ENCODE results near the gene DVL3.

The DVL3 gene

DNA sequence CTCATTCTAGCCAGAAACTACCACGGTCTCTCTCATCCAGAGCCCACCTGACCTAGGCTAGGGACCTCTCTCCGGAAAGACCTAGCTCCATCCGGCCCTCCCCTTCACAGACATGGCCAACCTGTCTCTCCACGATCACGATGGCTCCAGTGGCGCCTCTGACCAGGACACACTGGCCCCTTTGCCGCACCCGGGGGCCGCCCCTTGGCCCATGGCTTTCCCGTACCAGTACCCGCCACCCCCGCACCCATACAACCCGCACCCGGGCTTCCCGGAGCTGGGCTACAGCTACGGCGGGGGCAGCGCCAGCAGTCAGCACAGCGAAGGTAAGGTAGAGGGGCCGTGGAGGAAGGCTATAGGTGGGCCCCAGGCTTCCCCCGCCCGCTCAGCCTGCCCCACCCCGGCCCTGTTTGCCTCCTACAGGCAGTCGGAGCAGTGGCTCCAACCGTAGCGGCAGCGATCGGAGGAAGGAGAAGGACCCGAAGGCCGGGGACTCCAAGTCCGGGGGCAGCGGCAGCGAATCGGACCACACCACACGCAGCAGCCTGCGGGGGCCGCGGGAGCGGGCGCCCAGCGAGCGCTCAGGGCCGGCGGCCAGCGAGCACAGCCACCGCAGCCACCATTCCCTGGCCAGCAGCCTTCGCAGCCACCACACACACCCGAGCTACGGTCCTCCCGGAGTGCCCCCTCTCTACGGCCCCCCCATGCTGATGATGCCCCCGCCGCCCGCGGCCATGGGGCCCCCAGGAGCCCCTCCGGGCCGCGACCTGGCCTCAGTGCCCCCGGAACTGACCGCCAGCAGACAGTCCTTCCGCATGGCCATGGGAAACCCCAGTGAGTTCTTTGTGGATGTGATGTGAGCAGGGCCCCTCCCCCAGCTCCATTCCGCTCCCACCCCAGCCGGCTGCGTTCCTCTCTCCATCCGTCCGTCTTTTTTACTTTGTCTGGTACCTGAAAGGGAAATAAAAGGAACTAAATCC is 15.0 kb downstream of the DVL3 start:
- H3K4me1 ChIP-seq (ENCODE audit: low read length) = peaks cover 4% of the 10 kb centered on the region; the same call in 1 of the 2 replicates
- no peaks in the 10 kb centered on the region for H3K36me3 ChIP-seq (replicated peaks; ENCODE audit: insufficient read depth, low read length)
- peaks cover 5% of the 10 kb centered on the region for H3K79me2 ChIP-seq (ENCODE audit: low read length)
- H3K27ac ChIP-seq (ENCODE audit: low read length) = no peak overlapping the region
- H4K20me1 ChIP-seq (ENCODE audit: insufficient read depth, low read length) = no peaks in the 10 kb centered on the region
- H3K9ac ChIP-seq (ENCODE audit: low read length) = no peak overlapping the region
- TF ChIP-seq EZH2 (optimal IDR thresholded peaks at IDR 0.05; ENCODE audit: low read depth, low read length) = no peak
- no peak for TF ChIP-seq EZH2phosphoT487 (IDR thresholded peaks at IDR 0.05; ENCODE audit: low read length)
- TF ChIP-seq, protein P1, sequence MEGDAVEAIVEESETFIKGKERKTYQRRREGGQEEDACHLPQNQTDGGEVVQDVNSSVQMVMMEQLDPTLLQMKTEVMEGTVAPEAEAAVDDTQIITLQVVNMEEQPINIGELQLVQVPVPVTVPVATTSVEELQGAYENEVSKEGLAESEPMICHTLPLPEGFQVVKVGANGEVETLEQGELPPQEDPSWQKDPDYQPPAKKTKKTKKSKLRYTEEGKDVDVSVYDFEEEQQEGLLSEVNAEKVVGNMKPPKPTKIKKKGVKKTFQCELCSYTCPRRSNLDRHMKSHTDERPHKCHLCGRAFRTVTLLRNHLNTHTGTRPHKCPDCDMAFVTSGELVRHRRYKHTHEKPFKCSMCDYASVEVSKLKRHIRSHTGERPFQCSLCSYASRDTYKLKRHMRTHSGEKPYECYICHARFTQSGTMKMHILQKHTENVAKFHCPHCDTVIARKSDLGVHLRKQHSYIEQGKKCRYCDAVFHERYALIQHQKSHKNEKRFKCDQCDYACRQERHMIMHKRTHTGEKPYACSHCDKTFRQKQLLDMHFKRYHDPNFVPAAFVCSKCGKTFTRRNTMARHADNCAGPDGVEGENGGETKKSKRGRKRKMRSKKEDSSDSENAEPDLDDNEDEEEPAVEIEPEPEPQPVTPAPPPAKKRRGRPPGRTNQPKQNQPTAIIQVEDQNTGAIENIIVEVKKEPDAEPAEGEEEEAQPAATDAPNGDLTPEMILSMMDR (IDR thresholded peaks at IDR 0.05; ENCODE audit: low read length) = no peak
- H3K4me2 ChIP-seq (ENCODE audit: low read depth, low read length) = no peak overlapping the region
- no peaks in the 10 kb centered on the region for H3K9me2 ChIP-seq (replicated peaks; ENCODE audit: insufficient read depth, low read length)
- no peaks in the 10 kb centered on the region for H3K27me3 ChIP-seq (replicated peaks; ENCODE audit: insufficient read depth, low read length)
- no peaks in the 10 kb centered on the region for H3K9me3 ChIP-seq (replicated peaks; ENCODE audit: insufficient read depth, low read length)
- H3F3A ChIP-seq (ENCODE audit: insufficient read depth, low read length) = 0 out of 2 replicates have a peak, but pooled peaks cover 6% of the 10 kb centered on the region
- no peak for DNase-seq
- H3K4me3 ChIP-seq (ENCODE audit: low read length) = no peak overlapping the region
- no peak overlapping the region for H2AFZ ChIP-seq (ENCODE audit: low read length)

- H3K4me1 ChIP-seq (ENCODE audit: low read length) = peaks cover 14% of the 10 kb centered on the region; the same call in 1 of the 2 replicates
- no peak overlapping the region for H3K27ac ChIP-seq (ENCODE audit: low read length)
- H4K20me1 ChIP-seq (ENCODE audit: insufficient read depth, low read length) = no peaks in the 10 kb centered on the region
- DNase-seq = no peak
- H3K36me3 ChIP-seq (replicated peaks; ENCODE audit: insufficient read depth, low read length) = no peaks in the 10 kb centered on the region
- H3K27me3 ChIP-seq (replicated peaks; ENCODE audit: insufficient read depth, low read length) = no peaks in the 10 kb centered on the region
- H3K9me3 ChIP-seq (replicated peaks; ENCODE audit: insufficient read depth, low read length) = no peaks in the 10 kb centered on the region
- H3K4me2 ChIP-seq (ENCODE audit: low read depth, low read length) = no peak overlapping the region
- H3K4me3 ChIP-seq (ENCODE audit: low read length) = no peak overlapping the region
- no peak overlapping the region for H2AFZ ChIP-seq (ENCODE audit: low read length)
- H3K79me2 ChIP-seq (ENCODE audit: low read length) = peaks cover 18% of the 10 kb centered on the region
- TF ChIP-seq EZH2 (optimal IDR thresholded peaks at IDR 0.05; ENCODE audit: low read depth, low read length) (no peak), EZH2phosphoT487 (IDR thresholded peaks at IDR 0.05; ENCODE audit: low read length) (no peak)
- TF ChIP-seq, protein P1 (IDR thresholded peaks at IDR 0.05; ENCODE audit: low read length) = no peak
- H3K9ac ChIP-seq (ENCODE audit: low read length) = no peak overlapping the region
- no peaks in the 10 kb centered on the region for H3K9me2 ChIP-seq (replicated peaks; ENCODE audit: insufficient read depth, low read length)
- H3F3A ChIP-seq (ENCODE audit: insufficient read depth, low read length) = 0 out of 2 replicates have a peak, but pooled peaks cover 6% of the 10 kb centered on the region
Observed at GRCh38 chr3:184171562-184171961, 16.4 kb downstream of the DVL3 start.

DNA sequence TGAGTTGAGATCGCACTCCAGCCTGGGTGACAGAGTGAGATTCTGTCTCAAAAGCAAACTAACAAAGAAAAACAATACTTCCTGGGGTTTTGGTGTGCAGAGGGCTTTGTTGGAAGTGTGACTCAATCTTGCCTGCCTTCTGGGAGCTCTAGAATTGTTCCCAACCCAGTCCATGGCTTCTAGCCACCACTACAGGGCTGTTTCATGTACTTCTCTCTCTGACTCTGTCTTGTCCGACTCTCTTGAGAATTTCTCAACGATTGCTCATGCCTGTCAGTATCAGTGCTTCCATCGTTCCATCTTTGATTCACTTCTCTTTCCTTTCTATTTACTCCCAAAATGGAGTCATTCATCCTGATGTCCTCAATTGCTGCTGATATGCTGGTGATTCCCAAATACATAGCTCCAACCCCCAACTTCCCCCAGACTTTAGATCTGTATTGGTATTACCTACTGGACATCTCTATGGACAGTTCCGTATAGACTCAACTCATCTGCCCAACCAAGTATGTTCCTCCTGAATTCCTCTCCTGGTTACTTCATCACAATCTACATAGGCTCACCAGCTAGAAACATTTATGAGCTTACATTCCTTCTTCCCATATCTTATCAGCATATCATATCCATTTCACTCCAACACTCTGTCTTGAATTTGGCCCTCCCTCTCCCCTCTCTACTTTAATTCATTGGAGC is 17.6 kb downstream of the DVL3 start:
- no peak overlapping the region for H3K4me2 ChIP-seq (ENCODE audit: low read depth, low read length)
- no peaks in the 10 kb centered on the region for H3K27me3 ChIP-seq (replicated peaks; ENCODE audit: insufficient read depth, low read length)
- no peak for DNase-seq
- no peak overlapping the region for H3K9ac ChIP-seq (ENCODE audit: low read length)
- H3K79me2 ChIP-seq (ENCODE audit: low read length) = peaks cover 31% of the 10 kb centered on the region
- H3K9me2 ChIP-seq (replicated peaks; ENCODE audit: insufficient read depth, low read length) = no peaks in the 10 kb centered on the region
- H3K27ac ChIP-seq (ENCODE audit: low read length) = no peak overlapping the region
- no peaks in the 10 kb centered on the region for H3K9me3 ChIP-seq (replicated peaks; ENCODE audit: insufficient read depth, low read length)
- H4K20me1 ChIP-seq (ENCODE audit: insufficient read depth, low read length) = no peaks in the 10 kb centered on the region
- H3F3A ChIP-seq (ENCODE audit: insufficient read depth, low read length) = 0 out of 2 replicates have a peak, but pooled peaks cover 6% of the 10 kb centered on the region
- H2AFZ ChIP-seq (ENCODE audit: low read length) = no peak overlapping the region
- H3K36me3 ChIP-seq (replicated peaks; ENCODE audit: insufficient read depth, low read length) = no peaks in the 10 kb centered on the region
- no peak for TF ChIP-seq EZH2 (optimal IDR thresholded peaks at IDR 0.05; ENCODE audit: low read depth, low read length)
- TF ChIP-seq, protein P1 (IDR thresholded peaks at IDR 0.05; ENCODE audit: low read length) = no peak
- no peak for TF ChIP-seq EZH2phosphoT487 (IDR thresholded peaks at IDR 0.05; ENCODE audit: low read length)
- peaks cover 16% of the 10 kb centered on the region; the same call in 1 of the 2 replicates for H3K4me1 ChIP-seq (ENCODE audit: low read length)
- no peak overlapping the region for H3K4me3 ChIP-seq (ENCODE audit: low read length)

Data from MM.1S (cell line).